ES-I3 (cell line): Measurements from ENCODE around the gene AUTS2.

Experiments used
- H3K36me3 ChIP-seq: 2 replicates; pipeline ENCODE4 v1.6.1; 2013; ENCODE audit warnings: mild to moderate bottlenecking, low read length, control low read depth, moderate library complexity; ENCODE audit not compliant: insufficient read depth
- H3K4me1 ChIP-seq: 2 replicates; pipeline ENCODE4 v1.6.1; 2013; ENCODE audit warnings: mild to moderate bottlenecking, control low read depth, low read length; ENCODE audit not compliant: insufficient read depth
- H3K9ac ChIP-seq: 2 replicates; pipeline ENCODE4 v1.6.1; 2013; ENCODE audit warnings: low read depth, mild to moderate bottlenecking, low read length, moderate library complexity
- H3K9me3 ChIP-seq: 2 replicates; pipeline ENCODE4 v1.6.1; 2013; ENCODE audit warnings: mild to moderate bottlenecking, low read length, moderate library complexity; ENCODE audit not compliant: control insufficient read depth, insufficient read depth

AUTS2 gene

GRCh38 chr7:70044064-70044463 is 445.8 kb downstream of the AUTS2 start:
- Histone ChIP-seq H3K9me3 (no peaks in the 10 kb centered on the region), H3K4me1 (peaks cover 16% of the 10 kb centered on the region), H3K9ac (no peak overlapping the region), H3K36me3 (no peaks in the 10 kb centered on the region)

DNA sequence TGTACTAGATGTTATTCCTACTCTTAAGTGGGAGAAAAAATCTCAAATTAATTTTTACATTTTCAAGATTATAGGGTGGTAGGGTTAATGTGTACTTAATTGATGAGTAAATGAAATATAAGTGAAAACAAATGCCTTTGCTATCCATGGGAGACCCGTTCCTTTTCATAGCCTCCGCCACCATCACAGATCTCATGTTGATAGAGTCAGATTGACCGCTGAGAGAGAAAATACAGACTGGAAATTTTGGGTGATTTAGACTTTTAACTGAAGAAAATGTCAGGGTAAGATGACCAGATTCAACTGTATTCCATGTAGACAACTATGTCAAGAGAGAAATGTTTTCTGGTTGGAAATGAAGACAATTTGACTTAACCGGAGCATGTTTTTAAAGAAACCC is 446.2 kb downstream of the AUTS2 start:
- Histone ChIP-seq H3K36me3 (no peaks in the 10 kb centered on the region), H3K9ac (no peak overlapping the region), H3K4me1 (peaks cover 16% of the 10 kb centered on the region), H3K9me3 (no peaks in the 10 kb centered on the region)

GRCh38 chr7:70044981-70045380 is 446.7 kb downstream of the AUTS2 start:
- peaks cover 16% of the 10 kb centered on the region for H3K4me1 ChIP-seq
- H3K9me3 ChIP-seq: no peaks in the 10 kb centered on the region
- H3K9ac ChIP-seq: no peak overlapping the region
- no peaks in the 10 kb centered on the region for H3K36me3 ChIP-seq

DNA sequence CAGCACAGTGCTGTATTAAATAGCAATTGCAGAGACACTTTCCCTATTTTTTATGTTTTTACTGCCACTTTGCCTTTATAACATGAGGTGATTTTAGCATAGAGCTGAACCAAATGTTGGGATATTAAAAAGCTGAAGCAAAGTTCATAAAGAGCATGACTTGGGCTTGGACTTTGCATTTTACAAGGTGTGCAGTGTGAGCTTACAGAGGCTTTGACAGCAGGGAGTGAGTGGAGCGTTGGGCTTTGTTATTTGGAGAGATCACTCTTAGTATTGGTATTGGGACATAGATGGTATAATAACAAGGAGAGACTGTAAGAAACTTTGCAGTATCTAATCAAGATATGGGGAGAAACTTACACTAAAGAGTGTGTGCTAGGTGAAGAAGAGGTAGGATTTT is 449.1 kb downstream of the AUTS2 start:
- no peaks in the 10 kb centered on the region for H3K36me3 ChIP-seq
- H3K9ac ChIP-seq: no peak overlapping the region
- no peaks in the 10 kb centered on the region for H3K9me3 ChIP-seq
- H3K4me1 ChIP-seq: peaks cover 16% of the 10 kb centered on the region

DNA sequence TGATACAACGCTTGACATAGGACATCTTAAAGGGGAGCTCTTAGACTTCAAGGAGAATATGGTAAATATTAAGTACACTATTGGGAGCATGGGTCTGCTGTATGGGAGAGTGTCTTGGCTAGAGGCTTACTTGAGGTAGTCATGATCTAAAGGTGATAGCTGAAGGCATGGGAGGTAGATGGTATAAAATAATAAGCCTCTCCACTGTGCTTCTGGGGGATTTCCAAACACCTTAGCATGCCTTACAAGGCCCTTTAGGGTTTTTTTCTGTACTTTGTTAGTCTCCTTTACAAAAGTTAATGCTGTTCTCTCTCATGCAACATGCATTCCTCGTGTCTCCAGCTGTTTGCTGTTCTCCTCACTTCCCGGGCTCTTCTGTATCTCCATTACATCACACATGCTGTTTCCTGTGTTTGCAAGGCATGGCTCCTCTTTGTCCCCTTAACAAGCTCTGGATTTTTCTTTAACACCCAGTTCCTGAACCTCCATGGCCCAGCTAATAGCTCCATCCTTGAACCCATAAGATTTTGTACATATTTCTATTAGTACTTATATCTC is 449.7 kb downstream of the AUTS2 start:
- Histone ChIP-seq H3K4me1 (peaks cover 16% of the 10 kb centered on the region), H3K9me3 (no peaks in the 10 kb centered on the region), H3K9ac (no peak overlapping the region), H3K36me3 (no peaks in the 10 kb centered on the region)

- Histone ChIP-seq H3K9me3 (no peaks in the 10 kb centered on the region), H3K4me1 (peaks cover 8% of the 10 kb centered on the region; the same call in 1 of the 2 replicates), H3K36me3 (no peaks in the 10 kb centered on the region), H3K9ac (no peak overlapping the region)
Observed at GRCh38 chr7:70051726-70052125, 453.5 kb downstream of the AUTS2 start.

DNA sequence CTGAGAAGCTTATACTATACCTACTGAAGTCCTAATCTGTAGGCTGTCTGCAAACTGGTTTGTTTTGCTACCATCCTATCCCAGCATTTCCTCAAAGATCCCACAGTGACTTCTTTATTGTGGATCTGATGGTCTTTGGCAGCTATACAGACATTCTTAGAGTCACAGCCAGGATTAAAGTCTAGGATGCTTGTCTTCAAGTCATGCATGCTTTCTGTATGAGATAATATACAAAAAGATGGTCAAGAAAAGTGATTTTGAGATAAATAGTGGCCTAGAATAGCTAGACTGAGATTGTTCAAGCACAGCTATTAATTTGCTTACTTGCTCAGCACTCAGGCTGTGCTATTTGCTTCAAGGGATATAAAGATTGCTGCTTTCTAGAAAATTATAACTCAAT is 454.4 kb downstream of the AUTS2 start:
- H3K36me3 ChIP-seq: no peaks in the 10 kb centered on the region
- no peak overlapping the region for H3K9ac ChIP-seq
- H3K9me3 ChIP-seq: no peaks in the 10 kb centered on the region
- H3K4me1 ChIP-seq: peaks cover 5% of the 10 kb centered on the region; the same call in 1 of the 2 replicates

DNA sequence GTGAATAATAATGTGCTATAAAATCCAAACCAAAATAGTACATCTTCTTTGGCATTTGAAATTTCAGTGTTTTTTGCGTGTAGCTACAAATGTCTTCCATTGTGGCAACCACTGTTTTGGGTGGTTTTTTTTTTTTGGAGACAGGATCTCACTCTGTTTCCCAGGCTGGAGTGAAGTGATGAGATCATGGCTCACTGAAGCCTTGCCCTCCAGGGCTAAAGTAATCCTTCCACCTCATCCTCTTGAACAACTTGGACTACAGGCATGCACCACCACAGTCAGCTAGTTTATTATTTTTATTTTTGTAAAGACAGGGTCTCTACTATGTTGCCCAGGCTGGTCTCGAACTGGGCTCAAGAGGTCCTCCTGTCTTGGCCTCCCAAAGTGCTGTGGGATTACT is 455.1 kb downstream of the AUTS2 start:
- Histone ChIP-seq H3K4me1 (peaks cover 3% of the 10 kb centered on the region; the same call in 1 of the 2 replicates), H3K9me3 (no peaks in the 10 kb centered on the region), H3K36me3 (no peaks in the 10 kb centered on the region), H3K9ac (no peak overlapping the region)

GRCh38 chr7:70053989-70054388 is 455.7 kb downstream of the AUTS2 start:
- H3K9me3 ChIP-seq: no peaks in the 10 kb centered on the region
- no peaks in the 10 kb centered on the region; the same call in 1 of the 2 replicates for H3K4me1 ChIP-seq
- H3K9ac ChIP-seq: no peak overlapping the region
- no peaks in the 10 kb centered on the region for H3K36me3 ChIP-seq

DNA sequence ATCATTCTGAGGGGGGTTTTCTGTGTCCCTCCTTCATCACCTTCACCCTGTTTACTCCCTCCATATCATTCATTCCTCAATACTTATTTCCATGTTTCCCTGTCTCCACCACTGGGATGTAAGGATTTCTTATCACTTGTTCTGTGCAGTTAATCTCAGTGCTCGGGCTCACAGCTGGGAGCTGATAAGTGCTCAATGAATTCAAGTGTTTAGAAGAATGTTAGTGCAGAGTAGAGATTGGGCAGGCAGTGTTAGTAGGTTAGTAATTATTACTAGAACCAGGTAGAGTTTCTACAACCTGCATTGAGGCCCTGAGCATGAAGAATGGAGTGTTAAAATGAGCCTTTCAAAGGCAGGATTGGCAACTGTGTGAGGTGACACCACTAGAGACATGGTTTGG is 458.1 kb downstream of the AUTS2 start:
- peaks cover 6% of the 10 kb centered on the region for H3K4me1 ChIP-seq
- no peak overlapping the region for H3K9ac ChIP-seq
- no peaks in the 10 kb centered on the region for H3K9me3 ChIP-seq
- H3K36me3 ChIP-seq: no peaks in the 10 kb centered on the region

DNA sequence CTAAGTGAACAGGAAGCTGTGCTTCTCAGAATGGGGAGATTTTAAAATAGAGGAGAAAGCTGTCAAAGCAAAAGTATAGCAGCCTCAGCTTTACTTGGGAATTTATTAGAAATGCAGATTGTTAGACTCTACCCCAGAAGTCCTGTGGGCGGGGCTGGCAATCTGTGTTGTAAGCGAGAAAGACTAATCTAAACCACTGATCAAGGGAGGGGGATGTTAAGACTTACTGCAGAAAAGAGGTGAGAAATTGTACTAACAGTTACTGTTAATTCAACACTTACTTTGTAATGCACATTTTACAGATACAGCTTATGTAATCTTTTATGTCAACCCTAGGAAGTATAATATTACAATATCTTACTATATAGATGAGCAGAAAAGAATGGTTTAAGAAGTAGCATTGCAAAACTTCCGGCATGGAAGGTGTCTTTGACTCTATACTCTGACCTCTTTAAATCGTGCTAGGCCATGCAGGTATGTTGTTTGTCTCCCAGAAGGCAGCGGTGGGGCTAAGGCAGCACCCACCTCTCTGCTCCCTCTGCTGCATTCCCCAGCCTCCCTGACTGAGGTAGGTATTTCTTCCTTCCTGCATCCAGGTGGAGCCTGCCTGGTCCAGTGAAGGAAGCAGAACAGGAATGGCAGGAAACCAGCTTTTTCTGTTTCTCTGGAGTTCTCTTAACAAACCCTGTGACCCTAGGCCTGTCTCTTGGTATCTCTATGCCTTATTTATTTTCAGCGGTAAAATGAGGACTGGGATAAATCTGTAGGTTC is 462.2 kb downstream of the AUTS2 start:
- Histone ChIP-seq H3K4me1 (peaks cover 15% of the 10 kb centered on the region), H3K36me3 (no peaks in the 10 kb centered on the region), H3K9me3 (no peaks in the 10 kb centered on the region), H3K9ac (no peak overlapping the region)

GRCh38 chr7:70063371-70063770 is 465.1 kb downstream of the AUTS2 start:
- Histone ChIP-seq H3K4me1 (peaks cover 15% of the 10 kb centered on the region), H3K9ac (no peak overlapping the region), H3K9me3 (no peaks in the 10 kb centered on the region), H3K36me3 (no peaks in the 10 kb centered on the region)

GRCh38 chr7:70063927-70064326 is 465.7 kb downstream of the AUTS2 start:
- H3K4me1 ChIP-seq: peaks cover 15% of the 10 kb centered on the region
- H3K36me3 ChIP-seq: no peaks in the 10 kb centered on the region
- no peak overlapping the region for H3K9ac ChIP-seq
- no peaks in the 10 kb centered on the region for H3K9me3 ChIP-seq

DNA sequence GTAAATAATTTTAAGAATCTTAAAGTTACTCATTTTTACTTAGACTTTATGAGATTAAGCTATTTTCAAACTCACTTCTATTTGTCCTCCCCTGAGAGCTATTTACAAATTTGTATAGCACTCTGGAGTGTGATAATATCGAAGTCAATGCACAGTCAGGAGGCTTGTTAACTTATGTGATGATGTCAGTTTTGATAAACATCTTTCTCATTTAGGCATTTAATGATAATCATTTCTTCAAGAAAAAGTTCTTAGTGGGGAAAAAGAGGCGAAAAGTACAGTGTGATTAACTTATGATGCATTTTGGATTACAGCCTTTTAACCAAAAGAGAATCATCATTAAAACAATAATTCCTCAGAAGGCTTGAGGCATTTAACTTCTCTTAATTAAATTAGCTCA is 468.6 kb downstream of the AUTS2 start:
- Histone ChIP-seq H3K9me3 (no peaks in the 10 kb centered on the region), H3K4me1 (peaks cover 8% of the 10 kb centered on the region; the same call in 1 of the 2 replicates), H3K36me3 (no peaks in the 10 kb centered on the region), H3K9ac (no peak overlapping the region)

DNA sequence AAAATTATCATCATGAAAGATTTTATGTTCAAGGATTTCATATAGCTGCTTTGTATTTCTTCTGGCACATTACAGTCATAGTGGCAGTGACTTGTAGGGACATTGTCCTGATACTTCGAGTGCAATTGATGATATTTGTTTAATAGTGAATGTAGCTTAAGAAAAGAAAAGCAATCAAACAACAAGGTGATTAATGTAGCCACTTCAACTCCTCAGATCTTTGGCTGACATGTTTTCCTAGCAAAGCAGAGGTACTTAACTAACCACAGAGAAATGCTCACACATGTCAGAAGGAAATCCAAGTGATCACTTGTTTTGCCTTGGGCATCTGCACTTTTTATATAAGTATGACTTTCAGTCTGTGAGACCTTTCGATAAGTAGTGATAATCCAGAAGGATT is 470.3 kb downstream of the AUTS2 start:
- H3K9ac ChIP-seq: no peak overlapping the region
- H3K4me1 ChIP-seq: 0 out of 2 replicates have a peak, but pooled peaks cover 2% of the 10 kb centered on the region
- no peaks in the 10 kb centered on the region for H3K9me3 ChIP-seq
- no peaks in the 10 kb centered on the region for H3K36me3 ChIP-seq
